HG03354 (cell line): ENCODE results near the gene PCBP3.

Source experiments
- ATAC-seq: cut with Tn5 transposase; IDR thresholded peaks from one replicate; pipeline ENCODE4 v1.9.1; 2021; ENCODE audit warnings: mild to moderate bottlenecking; ENCODE audit not compliant: unreplicated experiment, poor library complexity, severe bottlenecking

PCBP3 gene

GRCh38 chr21:45861156-45861870 lies 217.8 kb downstream of the PCBP3 start:
- no peak for ATAC-seq

- no peak for ATAC-seq
Measured at GRCh38 chr21:45862543-45863207, 219.2 kb downstream of the PCBP3 start.

- no peak for ATAC-seq
Measured at GRCh38 chr21:45863267-45863666, 219.7 kb downstream of the PCBP3 start.

- no peak for ATAC-seq
Measured at GRCh38 chr21:45863751-45864150, 220.2 kb downstream of the PCBP3 start.

GRCh38 chr21:45864436-45864835 lies 220.9 kb downstream of the PCBP3 start:
- no peak for ATAC-seq

GRCh38 chr21:45865106-45865835 lies 221.7 kb downstream of the PCBP3 start:
- no peak for ATAC-seq

GRCh38 chr21:45866551-45866950 lies 223.0 kb downstream of the PCBP3 start:
- ATAC-seq: no peak

- ATAC-seq: no peak
Measured at GRCh38 chr21:45867041-45867666, 223.6 kb downstream of the PCBP3 start.

- ATAC-seq: no peak
Measured at GRCh38 chr21:45867671-45868081, 224.2 kb downstream of the PCBP3 start.

- no peak for ATAC-seq
Measured at GRCh38 chr21:45868086-45868485, 224.6 kb downstream of the PCBP3 start.

- ATAC-seq: no peak
Measured at GRCh38 chr21:45868488-45868887, 225.0 kb downstream of the PCBP3 start.

- ATAC-seq: no peak
Measured at GRCh38 chr21:45869121-45870007, 225.8 kb downstream of the PCBP3 start.

GRCh38 chr21:45870421-45870820 lies 226.9 kb downstream of the PCBP3 start:
- ATAC-seq: no peak

GRCh38 chr21:45870851-45871615 lies 227.5 kb downstream of the PCBP3 start:
- ATAC-seq: no peak

- ATAC-seq: no peak
Measured at GRCh38 chr21:45871616-45872236, 228.2 kb downstream of the PCBP3 start.

GRCh38 chr21:45872471-45872870 lies 228.9 kb downstream of the PCBP3 start:
- no peak for ATAC-seq

- ATAC-seq: no peak
Measured at GRCh38 chr21:45872902-45873301, 229.4 kb downstream of the PCBP3 start.

- ATAC-seq: no peak
Measured at GRCh38 chr21:45873418-45873817, 229.9 kb downstream of the PCBP3 start.
